Kidney epithelial cell (primary cell): ENCODE data around the gene HOXC11. TPM values are rescaled to one million over a fixed set of nuclear protein-coding genes. Genes with fewer than 3 reads are reported as not detected.
A peak's percentile ranks its signal among the peaks of the same experiment; 100 is the strongest.

ENCODE experiments used
- DNase-seq: peaks from one replicate; pipeline ENCODE4 v3.0.0-alpha.2; 2010; ENCODE audit warnings: low read depth
- H3K27me3 ChIP-seq: 2 replicates; pipeline ENCODE4 v1.6.0; 2011; ENCODE audit warnings: low read length; ENCODE audit not compliant: control insufficient read depth, insufficient read depth
- H3K36me3 ChIP-seq: 2 replicates; pipeline ENCODE4 v1.5.1; 2011; ENCODE audit warnings: low read length; ENCODE audit not compliant: control insufficient read depth, insufficient read depth
- H3K4me3 ChIP-seq: 2 replicates; pipeline ENCODE4 v1.5.1; 2011; ENCODE audit warnings: low read depth, mild to moderate bottlenecking, control low read depth, low read length
- total RNA-seq: library from RNA; depleted of rRNA; stranded (reverse); fragments of >200 nt; gene quantifications from 2 replicates; pipeline ENCODE4 v1.2.3, GENCODE V29; 2015
- TF ChIP-seq, protein P1 (sequence below): IDR thresholded peaks from 2 replicates; pipeline ENCODE4 v1.5.1; 2011; ENCODE audit warnings: mild to moderate bottlenecking, moderate library complexity, low read length, control low read depth, inconsistent platforms; ENCODE audit not compliant: insufficient read depth, poor library complexity, severe bottlenecking

HOXC11 gene
- total RNA-seq, 1 donor from 2014 or later = 0.58 TPM

DNA sequence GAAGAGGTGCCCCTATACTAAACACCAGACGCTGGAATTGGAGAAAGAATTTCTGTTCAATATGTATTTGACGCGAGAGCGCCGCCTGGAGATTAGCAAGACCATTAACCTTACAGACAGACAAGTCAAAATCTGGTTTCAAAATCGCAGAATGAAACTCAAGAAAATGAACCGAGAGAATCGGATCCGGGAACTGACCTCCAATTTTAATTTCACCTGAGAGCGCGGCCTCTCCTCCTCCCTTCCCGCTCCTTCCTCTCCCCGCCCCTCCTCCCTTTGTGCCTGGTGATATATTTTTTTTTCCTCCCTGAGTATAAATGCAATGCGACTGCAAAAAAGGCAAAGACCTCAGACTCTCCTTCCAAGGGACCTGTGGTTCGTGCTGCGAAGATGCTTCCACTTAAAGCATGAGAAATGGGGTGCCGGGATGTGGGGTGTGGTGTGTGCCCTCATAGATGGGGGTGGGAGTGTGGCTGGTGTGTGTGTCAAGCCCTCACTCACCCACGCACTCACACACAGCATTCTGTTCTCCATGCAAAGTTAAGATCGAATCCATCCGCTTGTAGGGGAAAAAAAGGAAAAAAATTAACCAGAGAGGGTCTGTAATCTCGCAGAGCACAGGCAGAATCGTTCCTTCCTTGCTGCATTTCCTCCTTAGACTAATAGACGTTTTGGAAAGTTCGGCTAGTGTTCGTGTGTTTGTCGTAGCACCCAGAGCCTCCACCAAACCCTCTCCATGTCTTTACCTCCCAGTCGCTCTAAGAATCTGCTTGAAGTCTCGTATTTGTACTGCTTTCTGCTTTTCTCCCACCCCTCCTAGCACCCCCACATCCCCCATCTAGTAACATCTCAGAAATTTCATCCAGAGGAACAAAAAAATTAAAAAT lies 16.5 kb downstream of the HOXC11 start:
- no peak for DNase-seq
- TF ChIP-seq, protein P1, sequence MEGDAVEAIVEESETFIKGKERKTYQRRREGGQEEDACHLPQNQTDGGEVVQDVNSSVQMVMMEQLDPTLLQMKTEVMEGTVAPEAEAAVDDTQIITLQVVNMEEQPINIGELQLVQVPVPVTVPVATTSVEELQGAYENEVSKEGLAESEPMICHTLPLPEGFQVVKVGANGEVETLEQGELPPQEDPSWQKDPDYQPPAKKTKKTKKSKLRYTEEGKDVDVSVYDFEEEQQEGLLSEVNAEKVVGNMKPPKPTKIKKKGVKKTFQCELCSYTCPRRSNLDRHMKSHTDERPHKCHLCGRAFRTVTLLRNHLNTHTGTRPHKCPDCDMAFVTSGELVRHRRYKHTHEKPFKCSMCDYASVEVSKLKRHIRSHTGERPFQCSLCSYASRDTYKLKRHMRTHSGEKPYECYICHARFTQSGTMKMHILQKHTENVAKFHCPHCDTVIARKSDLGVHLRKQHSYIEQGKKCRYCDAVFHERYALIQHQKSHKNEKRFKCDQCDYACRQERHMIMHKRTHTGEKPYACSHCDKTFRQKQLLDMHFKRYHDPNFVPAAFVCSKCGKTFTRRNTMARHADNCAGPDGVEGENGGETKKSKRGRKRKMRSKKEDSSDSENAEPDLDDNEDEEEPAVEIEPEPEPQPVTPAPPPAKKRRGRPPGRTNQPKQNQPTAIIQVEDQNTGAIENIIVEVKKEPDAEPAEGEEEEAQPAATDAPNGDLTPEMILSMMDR = peak; percentile 58
- H3K27me3 ChIP-seq = peaks cover 43% of the 10 kb centered on the region
- H3K4me3 ChIP-seq = no peak overlapping the region
- no peaks in the 10 kb centered on the region for H3K36me3 ChIP-seq

DNA sequence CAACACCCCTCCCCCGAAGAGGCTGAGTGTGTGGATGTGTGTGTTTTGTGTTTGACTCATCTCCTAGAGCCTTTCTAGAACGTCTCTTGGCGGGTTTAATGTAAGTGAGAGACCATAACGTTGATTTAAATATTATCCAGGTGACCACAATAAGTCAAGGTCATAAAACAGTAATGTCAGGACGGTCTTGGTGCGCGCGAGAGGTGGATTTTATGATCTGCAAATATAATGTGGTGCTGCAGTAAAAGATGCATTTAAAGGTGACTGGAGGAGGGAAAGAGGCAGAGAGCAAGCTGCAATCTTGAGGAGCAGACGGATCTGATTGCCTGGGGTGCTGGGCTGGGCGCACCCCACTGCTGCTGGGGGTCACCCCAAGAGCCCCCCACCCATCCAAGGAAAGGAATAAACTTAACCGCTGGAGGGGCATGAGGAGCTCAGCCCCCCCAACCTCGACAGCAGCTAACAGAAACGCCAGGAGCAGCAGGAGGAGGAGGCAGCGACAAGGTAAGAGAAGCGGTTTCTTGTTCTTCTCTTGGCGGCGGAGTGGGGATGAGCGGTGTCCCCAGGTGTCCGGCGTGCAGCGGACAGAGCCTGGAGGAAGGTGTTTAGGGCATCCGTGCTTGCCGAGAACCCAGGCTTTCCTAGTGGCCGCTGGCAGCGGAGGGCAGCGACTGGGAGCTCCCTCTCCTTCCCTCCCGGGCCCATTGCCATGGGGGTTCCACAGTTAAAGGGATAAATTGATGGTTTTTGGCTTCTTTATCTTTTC lies 17.6 kb downstream of the HOXC11 start:
- Histone ChIP-seq H3K36me3 (no peaks in the 10 kb centered on the region), H3K27me3 (peaks cover 49% of the 10 kb centered on the region), H3K4me3 (peak overlapping the region; percentile 24)
- TF ChIP-seq, protein P1 = no peak
- no peak for DNase-seq

DNA sequence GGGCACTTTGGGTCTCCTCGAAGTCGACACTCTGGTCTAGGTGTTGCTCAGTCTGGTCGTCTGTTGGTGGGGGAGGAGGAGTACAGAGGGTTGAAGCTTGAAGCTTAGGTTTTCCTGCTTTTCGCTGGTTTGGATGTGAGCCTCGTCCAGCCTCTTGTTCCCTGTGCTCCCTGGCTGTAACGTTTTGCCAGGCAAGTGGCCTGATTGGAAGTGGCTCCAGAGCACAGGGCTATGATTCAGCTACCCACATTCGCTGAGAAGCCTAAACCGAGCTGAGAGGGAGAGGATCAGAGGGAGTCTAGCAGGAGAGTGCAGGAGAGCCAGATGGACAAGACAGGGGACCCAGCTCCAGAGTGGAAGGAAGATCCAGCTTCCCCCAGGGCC lies 18.1 kb downstream of the HOXC11 start:
- Histone ChIP-seq H3K27me3 (peaks cover 47% of the 10 kb centered on the region), H3K36me3 (no peaks in the 10 kb centered on the region), H3K4me3 (peak overlapping the region; percentile 24)
- DNase-seq = no peak
- TF ChIP-seq, protein P1 = no peak

DNA sequence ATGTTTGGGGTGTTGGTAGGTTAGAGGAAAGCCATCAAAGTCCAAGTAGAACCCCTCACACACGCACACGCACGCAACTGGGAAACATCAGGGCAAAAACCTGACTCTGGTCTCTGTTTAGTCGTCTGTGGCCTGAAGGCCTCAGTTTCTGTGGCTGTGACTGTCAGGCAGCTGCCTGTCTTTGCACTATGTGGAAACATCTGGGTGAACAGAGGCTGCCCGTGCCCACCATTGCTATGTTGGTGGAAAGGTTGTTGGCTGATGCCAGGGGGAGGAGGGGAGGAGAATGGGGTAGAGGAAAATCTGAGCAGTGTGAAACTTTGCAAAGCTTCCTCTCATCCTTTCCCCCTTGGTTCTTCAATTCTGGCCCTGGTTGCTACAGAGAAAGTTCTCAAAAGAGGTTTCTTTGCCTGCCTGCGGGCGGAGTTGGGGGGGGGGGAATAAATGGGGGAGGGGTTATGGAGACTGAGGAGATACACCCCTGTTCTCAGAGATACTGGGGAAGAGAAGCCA lies 19.5 kb downstream of the HOXC11 start:
- TF ChIP-seq, protein P1 = no peak
- DNase-seq = no peak
- Histone ChIP-seq H3K27me3 (peaks cover 49% of the 10 kb centered on the region), H3K4me3 (no peak overlapping the region), H3K36me3 (no peaks in the 10 kb centered on the region)

DNA sequence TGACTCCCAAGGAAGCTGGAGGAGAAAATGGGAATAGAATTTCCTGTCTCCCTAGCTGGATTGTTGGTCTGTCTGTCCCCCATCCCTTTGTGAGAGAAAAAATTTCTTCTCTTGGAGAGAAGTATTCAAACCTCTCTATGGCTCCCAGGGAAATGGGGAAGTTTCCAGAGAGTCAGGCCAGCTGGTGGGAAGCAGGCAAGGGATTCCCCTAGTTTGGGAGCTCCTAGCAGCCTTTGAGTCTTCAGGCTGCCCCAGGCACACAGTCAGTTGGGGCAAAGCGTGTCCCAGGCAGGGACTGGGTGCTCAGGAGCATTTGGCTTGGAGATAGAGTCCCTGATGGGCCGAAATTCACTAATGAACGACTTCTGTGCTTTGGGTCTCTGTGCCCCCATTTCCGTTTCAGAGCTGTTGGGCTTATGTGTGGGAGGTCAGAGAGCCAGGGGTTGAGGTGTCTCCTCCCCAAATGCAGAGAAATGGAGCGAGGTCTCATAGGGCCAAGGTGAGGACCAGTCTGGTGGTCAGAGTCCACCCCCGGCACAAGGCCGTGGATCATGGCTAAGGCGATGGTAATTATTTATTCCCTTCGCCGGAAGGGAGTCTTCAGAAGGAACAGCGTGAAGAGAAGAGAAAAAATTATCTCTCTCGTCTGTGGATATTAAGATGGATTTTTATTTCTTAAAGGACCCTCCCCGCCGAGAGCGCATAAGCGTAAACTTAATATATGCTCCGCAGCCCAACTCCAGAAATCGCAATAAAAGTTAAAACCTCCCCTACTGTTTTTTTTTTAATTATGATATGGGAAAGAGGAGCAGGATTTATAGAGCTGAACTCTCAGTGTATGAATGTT lies 20.5 kb downstream of the HOXC11 start:
- TF ChIP-seq, protein P1 = no peak
- Histone ChIP-seq H3K36me3 (no peaks in the 10 kb centered on the region), H3K4me3 (peak overlapping the region; percentile 6), H3K27me3 (peaks cover 54% of the 10 kb centered on the region)
- DNase-seq = no peak
